ENCODE results near the gene LRRC74B.
"Not testable (repeated sequence)": the region's sequence is repeated elsewhere in the genome, so short reads cannot be mapped to it uniquely, and the experiment has no call there.

Gene LRRC74B

GRCh38 chr22:21077884-21078508 lies 32.2 kb downstream of the LRRC74B start:
- no peak for DNase-seq

DNA sequence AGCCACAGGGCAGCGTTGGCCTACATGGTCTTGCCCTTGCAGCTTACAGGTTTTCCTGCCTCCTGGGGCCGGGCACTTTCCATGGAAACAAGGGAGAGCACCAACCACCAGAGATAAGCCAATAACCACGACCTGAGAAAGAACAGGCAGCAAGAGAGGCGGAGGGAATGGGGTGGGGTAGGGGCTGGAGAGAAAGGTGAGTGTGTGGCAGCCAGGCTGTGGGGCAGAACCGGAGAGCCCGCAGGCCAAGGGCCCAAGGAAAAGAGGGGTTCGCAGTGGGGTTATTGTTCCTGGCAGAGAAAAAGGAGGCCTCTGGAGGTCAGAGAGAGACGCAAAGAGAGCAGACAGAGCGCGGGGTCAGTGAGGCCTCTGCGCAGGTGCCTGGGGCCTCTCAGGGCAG lies 33.2 kb downstream of the LRRC74B start:
- no peak for DNase-seq

DNA sequence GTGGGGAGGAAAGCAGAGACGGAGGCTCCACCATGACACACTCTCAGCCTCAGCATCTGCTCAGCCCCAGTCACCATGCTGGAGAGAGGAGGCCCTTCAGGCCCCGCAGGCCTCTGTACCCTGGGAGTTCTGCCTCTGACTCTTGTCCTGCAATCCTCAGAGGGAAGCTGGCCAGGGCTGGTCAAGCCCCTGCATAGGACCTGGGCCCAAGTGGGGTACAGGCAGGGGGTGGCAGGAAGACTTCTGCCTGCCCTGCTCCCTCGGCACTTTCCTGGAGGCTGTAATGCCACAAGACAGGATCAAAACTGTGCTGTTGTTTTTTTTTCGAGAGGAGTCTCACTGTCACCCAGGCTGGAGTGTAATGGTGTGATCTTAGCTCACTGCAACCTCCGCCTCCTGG lies 33.7 kb downstream of the LRRC74B start:
- no peak for DNase-seq

DNA sequence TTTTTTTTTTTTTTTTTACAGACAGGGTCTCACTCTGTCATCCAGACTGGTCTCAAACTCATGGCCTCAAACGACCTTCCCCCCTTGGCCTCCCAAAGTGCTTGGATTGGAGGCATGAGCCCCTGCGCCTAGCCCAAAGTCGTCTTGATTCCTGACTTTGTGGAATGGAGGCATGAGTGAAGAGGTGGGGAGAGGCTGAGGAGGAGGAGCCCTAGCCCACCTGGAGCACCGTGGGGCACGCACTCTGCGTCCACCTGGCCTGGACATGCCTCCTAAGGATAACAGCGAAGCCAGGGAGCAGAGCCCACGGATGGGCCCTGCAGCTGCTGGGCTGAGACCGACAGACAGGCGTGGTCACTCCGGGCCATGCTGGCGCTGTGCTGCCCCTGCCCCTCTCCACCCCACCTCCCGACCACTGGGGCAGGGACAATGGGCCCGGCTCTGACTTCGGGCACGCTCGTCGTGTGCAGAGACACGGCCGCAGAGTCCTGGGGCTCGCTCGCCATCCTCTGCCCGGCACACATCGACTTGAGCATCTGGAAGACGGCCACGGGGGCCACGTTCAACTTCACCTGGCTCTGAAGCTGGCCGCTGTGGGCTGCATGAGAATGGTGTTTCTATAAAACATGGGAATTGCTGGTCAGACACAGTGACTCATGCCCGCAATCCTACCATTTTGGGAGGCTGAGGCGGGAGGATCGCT lies 34.8 kb downstream of the LRRC74B start:
- no peak for DNase-seq

GRCh38 chr22:21082248-21082647 lies 36.5 kb downstream of the LRRC74B start:
- DNase-seq, result no peak

GRCh38 chr22:21087119-21087518 lies 41.4 kb downstream of the LRRC74B start:
- DNase-seq, result no peak

DNA sequence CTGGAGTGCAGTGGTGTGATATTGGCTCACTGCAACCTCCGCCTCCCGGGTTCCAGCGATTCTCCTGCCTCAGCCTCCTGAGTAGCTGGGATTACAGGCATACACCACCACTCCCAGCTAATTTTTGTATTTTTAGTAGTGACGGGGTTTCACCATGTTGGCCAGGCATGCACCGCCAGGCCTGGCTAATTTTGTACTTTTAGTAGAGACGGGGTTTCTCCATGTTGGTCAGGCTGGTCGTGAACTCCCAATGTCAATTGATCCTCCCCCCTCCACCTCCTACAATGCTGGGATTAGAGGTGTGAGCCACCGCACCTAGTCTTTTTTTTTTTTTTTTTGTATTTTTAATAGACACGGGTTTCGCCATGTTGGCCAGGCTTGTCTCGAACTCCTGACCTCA lies 42.2 kb downstream of the LRRC74B start:
- not testable (repeated sequence) for DNase-seq

- not testable (repeated sequence) for DNase-seq
Measured at GRCh38 chr22:21091220-21091619, 45.5 kb downstream of the LRRC74B start.

GRCh38 chr22:21092797-21093554 lies 47.2 kb downstream of the LRRC74B start:
- DNase-seq, result no peak

DNA sequence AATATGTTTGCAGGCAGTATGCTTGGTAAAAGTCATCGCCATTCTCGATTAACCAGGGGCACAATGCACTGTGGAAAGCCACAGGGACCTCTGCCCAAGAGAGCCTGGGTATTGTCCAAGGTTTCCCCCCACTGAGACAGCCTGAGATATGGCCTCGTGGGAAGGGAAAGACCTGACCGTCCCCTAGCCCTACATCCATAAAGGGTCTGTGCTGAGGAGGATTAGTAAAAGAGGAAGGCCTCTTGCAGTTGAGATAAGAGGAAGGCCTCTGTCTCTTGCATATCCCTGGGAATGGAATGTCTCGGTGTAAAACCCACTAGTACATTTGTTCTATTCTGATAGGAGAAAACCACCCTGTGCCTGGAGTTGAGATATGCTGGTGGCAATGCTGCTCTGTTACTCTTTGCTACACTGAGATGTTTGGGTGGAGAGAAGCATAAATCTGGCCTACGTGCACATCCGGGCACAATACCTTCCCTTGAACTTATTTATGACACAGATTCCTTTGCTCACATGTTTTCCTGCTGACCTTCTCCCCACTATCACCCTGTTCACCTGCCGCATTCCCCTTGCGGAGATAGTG lies 47.9 kb downstream of the LRRC74B start:
- not testable (repeated sequence) for DNase-seq

- no peak for DNase-seq
Measured at GRCh38 chr22:21094911-21095772, 49.4 kb downstream of the LRRC74B start.

DNA sequence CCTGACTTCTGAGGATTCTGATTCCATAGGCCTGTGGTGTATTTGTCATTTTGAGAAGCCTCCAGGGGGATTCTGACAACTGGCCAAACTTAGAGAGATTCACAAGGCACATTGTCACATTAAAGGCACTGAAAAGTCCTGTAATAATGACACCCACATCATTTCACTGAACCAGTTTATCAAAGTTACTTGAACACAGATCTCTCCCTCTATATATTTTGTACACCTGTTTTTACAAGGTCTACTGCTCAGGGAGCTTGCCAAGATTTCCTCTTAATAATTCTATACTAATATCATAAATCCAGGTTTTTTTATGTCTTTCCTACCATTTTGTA lies 50.0 kb downstream of the LRRC74B start:
- DNase-seq, result no peak

DNA sequence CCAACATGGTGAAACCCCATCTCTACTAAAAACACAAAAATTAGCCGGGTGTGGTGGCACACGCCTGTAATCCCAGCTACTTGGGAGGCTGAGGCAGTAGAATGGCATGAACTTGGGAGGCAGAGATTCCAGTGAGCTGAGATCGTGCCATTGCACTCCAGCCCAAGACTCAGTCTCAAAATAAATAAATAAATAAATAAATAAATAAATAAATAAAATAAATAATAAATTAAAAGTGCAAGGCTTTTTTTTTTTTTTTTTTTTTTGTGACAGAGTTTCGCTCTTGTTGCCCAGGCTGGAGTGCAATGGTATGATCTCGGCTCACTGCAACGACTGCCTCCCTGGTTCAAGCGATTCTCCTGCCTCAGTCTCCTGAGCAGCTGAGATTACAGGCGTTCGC lies 51.1 kb downstream of the LRRC74B start:
- not testable (repeated sequence) for DNase-seq

DNA sequence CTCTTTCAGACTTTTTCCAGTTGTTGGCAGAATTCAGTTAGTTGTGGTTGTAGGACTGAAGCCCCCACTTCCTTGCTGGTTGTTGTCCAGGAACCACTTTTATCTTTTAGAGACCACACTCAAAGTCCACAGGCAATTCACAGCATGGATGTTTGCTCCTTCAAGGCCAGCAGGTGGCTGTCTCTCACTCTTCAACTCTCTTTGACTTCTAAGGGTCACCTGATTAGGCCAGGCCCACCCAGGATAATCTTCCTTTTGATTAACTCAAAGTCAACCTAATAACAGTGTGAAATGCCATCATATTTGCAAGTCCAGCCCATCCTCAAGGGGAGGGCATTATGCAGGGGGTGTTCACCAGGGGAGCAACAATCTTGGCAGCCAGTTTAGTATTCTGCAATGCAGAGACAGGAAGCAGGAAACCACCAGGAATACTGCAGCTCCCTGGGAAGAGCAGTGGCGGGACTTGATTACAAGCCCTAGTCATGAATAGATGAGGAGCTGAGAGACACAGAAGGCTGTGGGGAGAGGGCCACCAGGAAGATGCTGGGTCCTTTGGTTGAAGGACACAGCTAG lies 52.4 kb downstream of the LRRC74B start:
- DNase-seq, result no peak

DNA sequence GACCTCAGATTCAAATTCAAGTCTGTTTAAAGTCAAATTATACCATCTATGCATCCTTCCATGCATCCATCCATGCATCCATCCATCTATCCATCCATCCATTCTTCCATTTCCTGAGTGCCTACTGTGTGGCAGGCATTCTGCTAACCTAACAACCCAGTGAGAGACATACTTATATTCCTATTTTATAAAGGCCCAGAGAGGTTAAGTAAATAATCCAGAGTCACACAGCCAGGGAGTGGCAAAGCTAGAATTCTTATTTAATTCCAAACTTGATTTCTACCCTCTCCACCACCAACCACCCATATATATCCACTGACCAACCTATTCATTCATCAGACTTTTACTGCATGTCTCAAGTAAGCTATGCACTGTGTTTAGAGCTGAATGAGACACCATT lies 53.8 kb downstream of the LRRC74B start:
- DNase-seq, result no peak

GRCh38 chr22:21100149-21101032 lies 54.6 kb downstream of the LRRC74B start:
- no peak for DNase-seq

GRCh38 chr22:21101877-21102638 lies 56.3 kb downstream of the LRRC74B start:
- no peak for DNase-seq

DNA sequence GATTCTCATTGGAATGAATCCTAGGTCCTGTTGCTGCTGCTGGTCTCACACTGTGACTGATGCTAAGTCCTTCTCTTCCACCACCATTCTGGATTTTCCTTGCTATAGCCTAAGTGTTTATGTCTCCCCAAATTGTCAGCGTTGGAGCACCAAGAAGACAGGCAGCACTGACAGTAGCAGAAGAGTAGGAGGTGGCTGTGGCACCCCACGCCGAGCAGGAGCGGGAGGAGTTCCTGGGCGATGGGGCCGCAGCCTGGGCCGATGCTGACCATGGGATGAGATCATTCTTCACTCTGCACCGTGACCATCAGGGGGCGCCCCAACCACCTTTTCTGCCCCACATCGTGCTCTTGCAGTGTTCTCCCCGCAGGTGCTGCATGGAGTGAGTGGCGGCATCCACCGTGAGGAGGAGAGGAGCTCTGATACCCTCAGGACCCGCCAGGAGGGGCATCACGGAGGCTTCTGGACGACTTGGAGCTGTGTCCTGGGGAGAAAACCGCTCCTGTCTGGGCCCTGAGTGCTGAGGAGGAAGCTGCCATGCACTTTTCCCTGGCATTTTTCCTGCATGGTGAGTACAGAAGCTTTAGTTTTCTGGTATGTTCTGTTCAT lies 57.0 kb downstream of the LRRC74B start:
- DNase-seq, result peak; percentile 64

DNA sequence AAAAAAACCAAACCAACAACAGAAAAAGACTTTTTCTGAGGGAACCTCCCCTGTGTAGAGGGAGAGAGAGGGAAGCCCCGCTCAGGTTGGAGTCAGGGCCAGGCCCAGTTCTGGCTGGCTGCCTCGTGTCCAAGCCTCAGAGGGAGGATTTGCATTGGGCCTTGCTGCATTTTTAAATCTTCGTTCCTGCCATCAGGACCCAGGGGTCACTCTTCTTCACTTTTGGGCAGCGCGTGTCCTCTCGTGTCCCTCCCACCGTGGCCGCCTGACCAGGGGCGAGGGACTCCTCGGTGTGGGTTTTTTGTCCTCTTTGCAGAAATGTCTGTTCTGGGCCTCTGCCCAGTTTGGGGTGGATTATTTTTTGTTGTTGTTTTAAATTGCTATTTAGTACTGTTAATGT lies 57.9 kb downstream of the LRRC74B start:
- DNase-seq, result no peak

- DNase-seq, result no peak
Measured at GRCh38 chr22:21104126-21104691, 58.5 kb downstream of the LRRC74B start.

All from NCI-H1092 treated with DMSO at 0.1 percent for 48 hours (cell line).